Measurements from ENCODE around the gene GPR17.

Gene GPR17

DNA sequence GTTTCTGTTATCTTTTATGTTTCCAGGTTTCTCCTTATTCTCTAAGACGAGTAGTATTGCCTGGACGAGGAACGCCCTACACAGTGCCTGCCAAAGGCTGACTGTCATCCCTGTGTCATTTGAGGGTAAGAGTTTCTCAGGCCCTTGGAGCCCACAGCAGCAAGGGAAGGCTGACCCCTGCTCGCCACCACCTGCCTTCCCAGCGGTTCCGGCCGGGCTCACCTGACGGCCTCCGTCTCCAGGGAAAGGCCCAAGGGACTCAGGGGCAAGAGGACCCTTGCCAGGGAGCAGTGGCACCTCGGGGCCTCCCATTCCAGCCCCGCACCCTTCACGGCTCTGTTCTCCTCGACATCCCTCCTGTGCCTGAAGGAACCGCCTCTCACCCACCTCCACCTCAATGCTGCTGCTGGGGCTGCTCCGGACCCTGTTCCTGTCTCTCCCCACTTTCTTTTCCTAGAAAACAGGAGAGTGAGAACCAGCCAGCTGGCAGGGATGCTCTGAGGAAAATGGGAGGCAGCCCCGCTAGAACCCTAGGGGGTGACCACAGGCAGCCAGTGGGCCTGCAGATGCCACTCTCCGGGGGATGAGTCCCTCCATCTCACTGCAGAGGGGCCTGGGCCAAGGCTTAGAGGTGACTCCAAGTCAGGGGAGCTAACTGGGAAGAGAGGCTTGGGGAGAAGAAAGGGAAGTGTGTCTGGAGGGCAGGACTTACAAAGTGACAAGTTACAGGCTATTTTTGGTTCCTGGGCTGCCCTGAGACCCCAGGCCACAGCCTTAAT, 27.5 kb downstream of the GPR17 start:
- no peak for DNase-seq

GRCh38 chr2:127674241-127675209, 28.6 kb downstream of the GPR17 start:
- no peak for DNase-seq

- peak; percentile 56 for DNase-seq
These were observed 29.6 kb downstream of the GPR17 start, which contains the start of gene LIMS2 for GRCh38 chr2:127675331-127676261. Gene LIMS2, minus strand, starts transcription at chr2:127675530. Its CDS starts 506 bp downstream, at chr2:127675024.

- DNase-seq, result no peak
These were observed 31.0 kb downstream of the GPR17 start for GRCh38 chr2:127676906-127677305.

DNA sequence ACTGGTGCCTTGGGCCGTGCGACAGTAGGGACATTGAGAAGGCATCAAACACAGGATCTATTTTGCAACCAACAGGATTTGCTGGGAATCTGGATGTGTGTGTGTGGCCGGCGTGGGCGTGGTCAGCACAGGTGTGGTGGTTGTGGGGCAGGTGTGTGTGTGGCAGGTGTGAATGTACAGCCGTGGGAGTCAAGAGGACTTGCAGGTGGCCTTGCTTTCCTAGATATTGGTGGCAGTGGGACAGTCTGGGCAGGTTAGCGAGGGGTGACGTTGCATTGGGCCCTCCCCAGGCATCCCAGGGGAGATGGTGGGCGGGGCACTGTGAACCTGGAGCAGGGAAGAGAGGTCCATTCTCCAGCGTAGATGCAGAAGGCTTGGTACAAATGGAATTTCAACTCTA, 32.6 kb downstream of the GPR17 start:
- no peak for DNase-seq

DNA sequence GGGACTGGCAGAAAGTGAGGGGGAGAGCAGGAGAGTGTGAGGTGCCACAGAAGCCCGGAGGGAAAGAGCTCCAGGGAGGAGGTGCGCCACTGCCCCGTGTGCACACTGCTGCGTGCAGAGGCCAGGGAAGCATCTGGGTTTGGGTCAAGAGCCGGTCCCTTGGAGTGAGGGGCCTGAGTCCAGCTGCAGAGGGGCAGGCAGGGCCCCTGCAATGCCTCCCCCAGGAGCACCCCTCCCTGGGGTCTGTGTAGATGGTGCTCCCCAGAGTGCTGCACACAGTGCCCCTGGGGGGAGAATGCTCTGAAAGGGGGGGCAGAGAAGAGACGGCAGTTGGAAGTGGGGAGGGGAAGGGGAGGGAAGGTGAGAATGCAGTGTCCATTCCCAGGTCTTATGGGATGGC, 33.0 kb downstream of the GPR17 start:
- DNase-seq, result no peak

DNA sequence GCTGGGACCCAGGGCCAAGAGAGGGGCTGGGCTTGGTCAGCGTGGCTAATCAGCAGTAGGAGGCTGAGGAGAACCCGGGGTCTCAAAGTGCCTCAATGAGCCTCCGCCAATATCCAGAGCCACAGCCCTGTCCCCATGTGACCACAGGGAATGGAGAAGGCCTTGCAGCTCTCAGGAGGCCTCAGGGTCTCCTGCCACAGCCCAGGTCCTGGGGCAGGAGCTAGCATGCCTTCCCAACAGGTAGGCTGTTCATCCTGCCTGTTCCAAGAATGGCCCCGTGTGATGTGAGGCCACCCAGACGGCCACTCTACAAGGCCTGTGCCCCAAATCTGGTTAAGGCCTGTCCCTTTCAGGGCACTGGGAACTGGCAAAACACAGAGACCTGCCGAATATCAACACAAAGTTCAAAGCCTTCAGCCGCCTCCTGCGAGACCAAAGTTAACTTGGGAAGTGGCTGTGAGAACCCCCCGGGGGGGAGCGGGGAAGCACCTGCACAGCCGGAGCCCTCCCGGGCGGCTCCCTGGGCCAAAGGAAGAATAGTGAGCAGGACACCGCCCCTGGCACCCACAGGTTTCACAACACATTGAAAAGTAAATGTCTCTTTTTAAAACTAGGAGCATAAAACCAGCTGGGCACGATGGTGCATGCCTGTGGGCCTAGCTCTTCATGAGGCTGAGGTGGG, 33.9 kb downstream of the GPR17 start:
- DNase-seq, result no peak

DNA sequence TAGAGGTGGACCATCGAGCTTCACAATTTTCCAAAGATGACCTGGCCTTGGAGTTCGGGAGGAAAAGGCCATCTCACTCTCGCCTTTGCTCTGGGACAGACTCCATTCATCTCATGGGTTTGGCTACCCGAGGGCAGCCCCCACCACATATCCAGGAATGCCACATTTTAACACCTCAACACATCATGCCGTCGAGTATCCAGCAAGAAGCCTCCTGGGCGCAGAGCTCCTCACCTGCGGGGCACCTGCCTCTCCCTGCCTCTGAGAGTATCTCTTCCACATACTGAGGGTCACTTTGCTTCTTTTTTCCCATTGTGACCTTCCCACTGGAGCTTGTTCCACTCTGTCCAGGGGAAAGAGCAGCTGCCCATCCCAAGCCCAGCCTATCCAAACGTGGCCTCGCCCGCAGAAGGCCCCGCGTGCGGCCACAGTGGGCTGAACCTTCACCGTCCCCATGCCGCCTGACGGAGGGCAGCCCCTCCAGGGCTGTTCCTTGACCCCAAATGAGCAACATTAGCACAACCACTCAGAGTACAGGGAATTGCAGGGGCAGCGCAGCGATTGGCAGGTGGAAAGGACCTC, 34.8 kb downstream of the GPR17 start:
- DNase-seq, result no peak

DNA sequence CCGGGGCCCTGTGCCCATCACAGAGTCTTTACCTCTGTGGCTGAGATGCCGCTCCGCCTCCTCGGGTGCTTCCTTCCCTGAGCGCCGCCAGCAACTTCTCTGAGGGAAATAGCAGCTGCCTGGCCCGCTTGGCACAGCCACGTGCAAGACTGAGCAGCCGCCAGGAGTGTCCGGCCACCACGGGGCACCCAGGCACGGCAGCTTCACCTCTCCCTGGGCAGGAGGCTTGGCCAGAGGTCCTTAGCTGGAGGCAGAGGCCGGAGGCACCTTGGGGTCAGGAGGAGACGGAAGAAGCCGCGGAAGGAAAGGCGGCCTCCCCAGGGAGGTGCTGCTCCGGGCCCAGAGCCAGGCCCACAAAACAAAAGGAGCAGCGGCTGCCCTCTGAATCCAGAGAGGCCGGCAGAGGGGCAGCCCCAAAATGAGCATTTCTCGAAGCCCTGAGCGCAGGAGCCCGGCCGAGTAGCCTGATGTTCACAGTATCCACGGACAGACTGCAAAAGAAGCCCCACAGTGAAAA, 35.4 kb downstream of the GPR17 start:
- no peak for DNase-seq

DNA sequence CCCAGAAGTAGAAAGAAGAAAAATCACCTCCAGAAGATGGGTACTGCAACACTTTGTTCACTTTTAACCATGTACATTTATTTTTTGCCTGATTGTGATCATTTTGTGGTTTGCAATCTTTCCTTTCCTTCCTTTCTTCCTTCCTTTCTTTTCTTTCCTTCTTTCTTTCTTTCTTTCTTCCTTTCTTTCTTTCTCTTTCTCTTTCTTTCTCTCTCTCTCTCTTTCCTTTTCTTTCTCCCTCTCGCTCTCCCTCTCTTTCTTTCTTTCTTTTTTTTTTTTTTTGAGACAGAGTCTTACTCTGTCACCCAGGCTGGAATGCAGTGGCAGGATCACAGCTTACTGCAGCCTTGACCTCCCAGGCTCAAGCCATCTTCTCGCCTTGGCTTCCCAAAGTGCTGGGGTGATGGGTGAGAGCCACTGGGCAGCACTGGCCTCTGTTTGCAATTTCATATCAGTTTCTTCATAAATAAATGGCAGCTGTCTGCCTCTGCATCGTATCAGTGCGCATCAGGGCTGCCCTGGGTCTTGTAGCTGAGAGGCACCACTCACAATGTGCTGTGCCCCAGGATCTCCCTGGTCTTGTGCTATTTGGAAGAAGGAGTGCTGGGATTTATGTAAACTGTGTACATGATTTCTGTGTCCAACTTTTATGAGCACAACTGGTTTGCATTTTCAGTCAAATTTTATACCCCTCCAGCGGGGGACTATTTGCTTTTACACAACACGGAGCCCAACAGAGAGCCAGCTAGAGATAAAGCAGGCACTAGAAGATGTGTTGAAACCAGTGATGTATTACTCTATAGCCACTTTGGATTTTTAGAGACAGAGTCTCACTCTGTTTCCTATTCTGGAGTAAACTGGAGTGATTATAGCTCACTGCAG, 36.3 kb downstream of the GPR17 start:
- no peak for DNase-seq

GRCh38 chr2:127683056-127683455, 37.1 kb downstream of the GPR17 start:
- DNase-seq, result no peak

DNA sequence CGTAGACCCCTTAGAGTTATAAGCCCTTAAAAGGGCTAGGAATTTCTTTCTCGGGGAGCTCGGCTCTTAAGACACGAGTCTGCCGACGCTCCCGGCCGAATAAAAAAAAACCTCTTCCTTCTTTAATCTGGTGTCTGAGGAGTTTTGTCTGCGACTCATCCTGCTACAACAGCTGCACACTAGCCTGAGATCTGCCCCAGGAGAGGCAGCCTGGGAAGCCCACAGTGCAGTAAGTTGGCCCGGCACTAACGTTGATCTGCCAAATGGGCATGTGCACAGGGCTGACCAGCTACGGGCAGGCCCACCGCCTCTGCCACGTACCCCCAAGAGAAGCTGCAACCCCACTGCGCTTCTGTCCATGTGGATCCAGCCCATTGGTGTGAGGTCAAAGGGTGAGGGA, 37.8 kb downstream of the GPR17 start:
- peak; percentile 28 for DNase-seq

GRCh38 chr2:127685410-127686080, 39.6 kb downstream of the GPR17 start:
- no peak for DNase-seq

DNA sequence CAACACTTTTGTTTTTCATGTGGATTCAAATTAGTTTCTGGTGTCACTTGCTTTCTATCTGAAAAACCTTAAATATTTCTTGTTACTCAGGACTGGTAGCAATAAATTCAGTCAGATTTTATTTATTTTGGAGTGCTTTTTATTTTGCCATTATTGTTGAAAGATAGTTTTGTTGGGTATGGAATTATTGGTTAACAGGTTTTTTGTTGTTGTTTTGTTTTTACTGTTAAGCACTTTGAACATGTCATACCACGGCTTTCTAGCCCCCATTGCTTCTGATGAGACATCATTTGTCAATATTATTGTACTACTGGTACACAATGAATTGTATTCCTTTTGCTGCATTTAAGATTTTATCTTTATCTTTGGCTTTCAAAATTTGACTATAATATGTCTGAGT, 42.5 kb downstream of the GPR17 start:
- no peak for DNase-seq

DNA sequence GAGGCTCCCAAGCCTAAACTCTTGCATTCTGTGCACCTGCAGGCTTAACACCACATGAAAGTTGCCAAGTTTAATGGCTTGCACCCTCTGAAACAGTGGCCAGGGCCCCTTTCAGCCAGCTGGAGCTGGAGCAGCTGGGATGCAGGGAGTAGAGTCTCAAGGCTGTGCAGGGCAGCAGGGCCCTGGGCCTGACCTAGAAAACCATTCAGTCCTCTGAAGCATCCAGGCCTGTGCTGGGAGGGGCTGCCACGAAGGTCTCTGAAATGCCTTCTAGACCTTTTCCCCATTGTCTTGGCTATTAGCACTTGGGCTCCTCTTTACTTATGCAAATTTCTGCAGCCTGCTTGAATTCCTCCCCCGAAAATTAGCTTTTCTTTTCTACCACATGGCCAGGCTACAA, 44.7 kb downstream of the GPR17 start:
- DNase-seq, result no peak

- no peak for DNase-seq
These were observed 49.0 kb downstream of the GPR17 start for GRCh38 chr2:127694986-127695385.

DNA sequence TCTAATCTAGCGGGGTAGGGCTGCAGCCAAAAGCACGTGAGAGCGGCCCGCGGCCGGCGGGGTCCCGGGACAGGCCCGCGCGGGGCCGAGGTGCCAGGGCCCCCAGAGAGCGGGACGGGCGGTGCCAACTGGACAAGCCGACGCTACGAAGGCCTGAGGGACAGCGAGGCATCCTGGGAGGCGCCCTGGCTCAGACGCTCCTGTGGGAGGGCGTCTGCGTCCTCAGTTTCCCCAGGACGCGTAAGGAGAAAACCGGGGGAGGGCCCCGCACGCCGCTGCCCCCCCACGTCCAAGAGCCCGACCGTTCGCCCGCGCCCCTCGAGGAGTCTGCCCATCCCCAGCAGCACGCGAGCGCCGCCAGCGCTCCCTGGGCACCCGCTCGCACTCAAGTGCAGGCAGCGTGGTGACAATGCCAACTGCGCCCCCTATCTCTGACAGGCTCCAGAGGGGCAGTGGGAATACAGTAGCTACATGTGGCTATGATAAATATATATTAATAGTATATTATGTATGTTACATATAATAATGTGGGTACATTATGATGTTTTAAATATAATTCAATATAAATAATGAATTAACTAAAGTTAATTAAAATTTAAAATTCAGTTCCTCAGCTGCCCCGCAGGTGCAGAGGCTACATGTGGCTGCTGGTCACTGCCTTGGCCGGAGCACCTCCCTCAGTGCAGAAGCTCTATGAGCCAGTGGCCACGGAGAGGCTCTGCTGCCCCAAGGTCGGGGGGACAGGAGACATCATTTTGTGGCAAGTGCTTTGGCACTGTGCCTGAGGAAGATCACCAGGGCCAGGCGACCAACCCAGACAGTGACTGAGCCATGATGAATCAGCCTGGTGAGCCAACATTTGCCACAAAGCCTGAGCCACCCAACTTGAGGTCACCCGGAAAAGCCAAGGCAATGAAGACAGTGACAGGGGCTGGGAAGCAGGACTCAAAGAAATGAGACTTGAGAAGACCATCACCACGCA, 49.8 kb downstream of the GPR17 start:
- peak; percentile 68 for DNase-seq

DNA sequence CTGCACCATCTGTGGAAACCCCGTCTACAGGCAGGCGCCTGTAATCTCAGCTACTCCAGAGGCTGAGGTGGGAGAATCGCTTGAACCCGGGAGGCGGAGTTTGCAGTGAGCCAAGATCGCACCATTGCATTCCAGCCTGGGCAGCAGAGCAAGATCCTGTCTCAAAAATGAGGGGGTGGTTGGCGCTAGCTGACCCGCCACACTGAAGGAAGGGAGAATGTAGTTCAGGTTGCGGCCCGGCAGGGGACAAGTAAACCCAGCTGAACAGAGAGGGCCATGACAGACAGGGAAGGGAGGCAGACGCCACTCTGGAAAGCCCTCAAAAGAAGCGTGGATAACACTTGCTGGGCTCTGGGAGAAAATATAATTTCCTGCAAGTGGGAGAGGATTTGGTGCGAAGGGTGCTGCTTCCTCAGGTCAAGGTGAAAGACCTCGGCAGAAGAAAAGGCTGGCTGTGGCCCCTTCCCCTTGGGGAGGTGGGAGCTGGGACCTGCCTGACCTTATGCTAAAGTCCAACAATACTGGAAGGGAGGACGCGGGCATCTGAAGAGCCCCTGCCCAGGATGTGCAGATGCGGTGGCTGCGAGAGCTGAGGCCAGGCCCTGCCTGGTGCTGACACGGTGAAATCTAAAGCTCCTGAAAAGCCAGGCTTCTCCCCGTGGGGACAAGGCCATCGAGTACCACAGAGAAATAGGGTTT, 51.7 kb downstream of the GPR17 start:
- DNase-seq, result no peak
